GM04504 (cell line): ENCODE results near the gene PRCP.
"Not testable (repeated sequence)": the region's sequence is repeated elsewhere in the genome, so short reads cannot be mapped to it uniquely, and the experiment has no call there.

Source experiments
- DNase-seq: peaks from one replicate; pipeline ENCODE4 v3.0.0-alpha.2; 2012; ENCODE audit warnings: low read depth

The PRCP gene

DNA sequence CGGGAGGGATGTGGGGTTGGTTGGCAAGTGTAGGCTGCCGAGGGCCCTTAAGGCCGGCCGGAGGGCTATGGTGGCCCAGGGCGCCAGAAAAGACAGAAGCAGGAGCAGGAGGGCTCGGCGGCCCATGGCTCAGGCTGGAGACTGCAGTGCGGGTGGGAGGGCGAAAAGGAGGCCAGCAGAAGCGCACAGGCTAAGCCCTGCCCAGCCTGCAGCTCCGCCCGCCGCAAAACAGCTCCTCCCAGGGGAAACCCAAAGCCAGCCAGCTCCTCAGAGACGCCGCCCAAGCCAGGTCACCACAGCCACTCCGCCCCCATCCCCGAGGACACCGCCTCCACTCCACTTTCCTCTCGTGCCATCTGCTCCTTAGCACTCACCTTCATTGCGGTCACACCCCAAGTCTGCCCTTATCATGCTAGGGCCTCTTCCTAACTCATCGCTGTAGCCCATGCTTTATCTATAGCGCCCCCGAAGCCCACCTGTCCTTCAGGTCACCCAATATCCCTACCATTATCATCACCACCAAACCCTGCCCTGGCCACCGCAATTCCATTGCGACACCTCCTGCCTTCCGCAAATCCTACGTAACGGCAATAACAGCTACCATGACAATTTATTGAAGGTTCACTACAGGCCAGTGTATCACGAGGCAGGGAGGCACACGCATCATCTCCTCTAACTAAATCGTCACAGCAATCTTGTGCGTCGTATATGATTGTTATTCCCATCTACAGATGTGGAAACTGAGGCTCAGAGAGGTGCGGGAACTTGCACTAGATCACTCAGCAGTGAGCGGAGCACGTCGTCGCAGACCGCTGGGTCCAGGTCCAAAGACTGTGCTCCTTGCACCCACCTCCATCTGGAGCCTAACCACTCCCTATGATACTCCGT lies at the start of gene PRCP:
Gene PRCP, minus strand, starts transcription at position 154 of the 888 bp plus-strand sequence. Its CDS starts 28 bp downstream, at position 126.
- DNase-seq = peak; percentile 79

DNA sequence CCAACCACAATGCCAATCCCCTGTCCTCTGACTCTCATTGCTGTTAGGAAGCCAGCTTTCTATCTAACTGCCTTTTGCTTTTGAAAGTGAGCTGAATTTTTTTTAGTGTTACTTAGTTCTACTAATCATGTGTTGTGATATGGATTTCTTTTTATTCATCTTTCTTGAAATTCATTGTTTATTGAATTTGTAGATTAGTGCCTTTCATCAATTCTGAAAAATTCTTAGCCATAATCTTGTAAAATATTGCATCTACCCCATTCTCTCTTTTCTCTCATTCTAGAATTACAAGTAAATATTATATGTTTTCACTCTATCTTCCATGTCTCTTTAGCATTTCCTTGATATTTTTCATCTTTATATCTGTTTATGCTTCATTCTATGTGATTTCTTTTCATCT lies 49.1 kb upstream of the PRCP start:
- no peak for DNase-seq

DNA sequence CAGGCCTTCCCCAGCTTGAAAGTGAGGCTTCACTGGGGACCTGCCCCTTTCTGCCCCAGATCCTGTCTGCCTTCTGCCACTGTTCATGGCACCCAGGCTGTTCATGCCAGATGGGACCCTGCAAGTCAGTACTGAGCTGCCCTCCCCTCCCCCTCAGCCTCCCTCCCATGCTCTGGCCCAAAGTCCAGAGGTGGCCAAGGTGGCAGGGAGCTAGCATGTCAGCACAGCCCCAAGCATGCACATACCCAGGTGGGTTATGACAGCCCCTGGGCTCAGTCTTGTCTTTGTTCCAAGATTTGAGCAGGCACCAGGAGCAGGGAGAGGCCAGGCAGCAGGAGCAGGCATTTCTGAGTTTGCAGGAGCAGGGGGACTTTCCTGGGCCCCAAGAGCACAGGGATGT lies 45.5 kb upstream of the PRCP start:
- DNase-seq = no peak

GRCh38 chr11:82945041-82945440 lies 44.8 kb upstream of the PRCP start:
- DNase-seq = not testable (repeated sequence)

DNA sequence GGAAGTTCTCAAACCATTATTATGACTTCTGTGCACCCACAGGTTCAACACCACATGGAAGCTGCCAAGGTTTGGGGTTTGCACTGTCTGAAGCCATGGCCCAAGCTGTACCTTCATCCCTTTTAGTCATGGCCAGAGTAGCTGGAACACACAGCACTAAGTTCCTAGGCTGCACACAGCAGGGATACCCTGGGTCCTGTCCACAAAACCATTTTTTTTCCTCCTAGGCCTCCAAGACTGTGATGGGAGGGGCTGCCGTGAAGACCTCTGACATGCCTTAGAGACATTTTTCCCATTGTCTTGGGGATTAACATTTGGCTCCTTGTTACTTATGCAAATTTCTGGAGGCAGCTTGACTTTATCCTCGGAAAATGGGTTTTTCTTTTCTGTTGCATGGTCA lies 44.0 kb upstream of the PRCP start:
- DNase-seq = no peak

- not testable (repeated sequence) for DNase-seq
These were observed 43.2 kb upstream of the PRCP start for GRCh38 chr11:82943430-82943829.

- DNase-seq = no peak
These were observed 42.1 kb upstream of the PRCP start for GRCh38 chr11:82942376-82942775.

- DNase-seq = no peak
These were observed 39.2 kb upstream of the PRCP start for GRCh38 chr11:82939456-82939855.

DNA sequence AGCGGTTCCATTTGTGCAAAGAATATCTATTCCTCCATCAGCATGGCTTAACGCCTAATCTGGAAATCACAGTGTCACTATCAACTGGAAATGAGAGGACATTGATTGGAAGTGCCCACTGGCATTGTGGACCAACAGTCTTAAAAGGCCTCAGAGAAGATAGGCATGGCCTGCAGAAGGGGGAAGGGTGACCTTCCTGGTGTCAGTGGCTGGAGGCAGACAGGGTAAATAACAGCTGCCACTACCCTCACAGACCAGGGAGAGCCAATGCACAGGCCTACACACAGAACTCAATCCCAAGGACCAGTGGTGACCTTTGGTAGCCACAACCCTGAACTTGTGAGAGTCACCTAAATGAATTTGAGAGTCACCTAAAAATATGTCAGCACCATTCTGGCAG lies 37.3 kb upstream of the PRCP start:
- no peak for DNase-seq

DNA sequence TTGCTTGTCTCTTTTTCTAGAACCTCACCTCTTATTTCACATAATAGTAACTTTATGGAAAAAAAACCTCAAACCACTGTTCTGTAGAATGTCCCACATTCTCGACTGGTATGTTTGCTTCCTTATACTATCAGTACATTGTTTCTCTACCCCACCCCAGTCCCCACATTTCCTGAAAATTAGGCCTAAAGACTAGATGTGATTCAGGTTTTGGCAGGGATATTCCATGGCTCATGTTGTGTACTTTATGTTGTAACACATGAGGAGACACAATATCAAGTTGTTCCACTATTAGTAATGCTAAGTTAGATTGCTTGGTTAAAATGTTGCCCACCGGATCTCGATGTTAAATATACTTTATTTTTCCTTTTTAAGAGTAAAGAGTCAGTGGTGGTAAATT lies 36.0 kb upstream of the PRCP start:
- no peak for DNase-seq

GRCh38 chr11:82932564-82932963 lies 32.3 kb upstream of the PRCP start:
- DNase-seq = no peak

- DNase-seq = no peak
These were observed 30.5 kb upstream of the PRCP start for GRCh38 chr11:82930734-82931133.

GRCh38 chr11:82930229-82930628 lies 30.0 kb upstream of the PRCP start:
- no peak for DNase-seq

- no peak for DNase-seq
These were observed 28.9 kb upstream of the PRCP start for GRCh38 chr11:82929121-82929520.

DNA sequence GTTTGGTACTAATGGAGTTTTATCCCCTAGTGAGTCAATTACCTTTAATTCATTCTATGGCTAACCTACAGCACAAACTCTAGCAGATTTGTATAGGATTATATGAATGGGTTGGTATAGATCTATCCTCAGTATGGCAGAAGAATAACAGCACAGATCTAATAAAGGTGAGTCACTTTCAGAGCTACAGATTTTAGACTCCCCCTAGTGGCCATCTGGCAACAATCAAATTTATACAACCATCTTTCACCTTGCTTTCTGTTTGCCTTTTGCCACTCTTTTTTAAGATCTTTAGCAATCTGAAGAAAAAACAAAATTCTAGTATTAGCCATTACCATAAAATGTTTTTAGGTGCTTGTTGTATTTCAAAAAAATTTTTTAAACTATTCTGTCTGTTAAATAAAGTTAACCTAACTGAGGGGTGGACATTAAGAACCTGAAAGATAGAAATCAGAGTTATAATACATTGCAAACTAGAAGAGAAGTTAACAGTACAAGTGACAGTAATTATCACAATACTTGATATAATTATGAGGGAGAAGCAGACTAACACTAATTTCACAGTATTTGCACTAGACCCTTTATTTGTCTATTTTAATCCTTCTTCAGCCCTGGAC lies 27.1 kb upstream of the PRCP start:
- DNase-seq = peak; percentile 23

GRCh38 chr11:82924522-82925224 lies 24.4 kb upstream of the PRCP start:
- no peak for DNase-seq

DNA sequence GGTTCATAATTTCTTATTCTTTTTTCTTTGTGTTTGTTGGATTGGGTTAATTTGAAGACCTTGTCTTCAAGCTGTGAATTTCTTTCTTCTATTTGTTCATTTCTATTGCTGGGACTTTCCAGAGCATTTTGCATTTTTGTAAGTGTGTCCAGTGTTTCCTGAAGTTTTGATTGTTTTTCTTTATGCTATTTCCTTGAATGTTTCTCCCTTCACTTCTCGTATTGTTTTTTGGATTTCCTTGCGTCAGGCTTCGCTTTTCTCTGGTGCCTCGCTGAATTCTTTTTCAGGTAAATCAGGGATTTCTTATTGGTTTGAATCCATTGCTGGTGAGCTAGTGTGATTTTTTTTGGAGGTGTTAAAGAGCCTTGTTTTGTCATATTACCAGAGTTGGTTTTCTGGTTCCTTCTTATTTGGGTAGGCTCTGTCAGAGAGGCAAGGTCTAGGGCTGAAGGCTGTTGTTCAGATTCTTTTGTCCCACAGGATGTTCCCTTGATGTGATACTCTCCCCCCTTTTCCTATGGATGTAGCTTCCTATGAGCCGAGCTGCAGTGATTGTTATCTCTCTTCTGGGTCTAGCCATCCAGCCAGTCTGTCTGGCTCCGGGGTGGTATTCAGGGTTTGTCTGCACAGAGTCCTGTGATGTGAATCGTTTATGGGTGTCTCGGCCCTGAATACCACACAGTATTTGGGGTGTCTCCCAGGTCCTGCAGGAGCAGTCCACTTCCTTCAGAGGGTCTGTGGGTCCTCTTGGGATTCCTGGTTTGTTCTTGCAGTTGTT lies 22.4 kb upstream of the PRCP start:
- DNase-seq = not testable (repeated sequence)

GRCh38 chr11:82920227-82920626 lies 20.0 kb upstream of the PRCP start:
- DNase-seq = not testable (repeated sequence)

GRCh38 chr11:82919786-82920185 lies 19.6 kb upstream of the PRCP start:
- not testable (repeated sequence) for DNase-seq

- no peak for DNase-seq
These were observed 8.9 kb upstream of the PRCP start for GRCh38 chr11:82909015-82909640.

DNA sequence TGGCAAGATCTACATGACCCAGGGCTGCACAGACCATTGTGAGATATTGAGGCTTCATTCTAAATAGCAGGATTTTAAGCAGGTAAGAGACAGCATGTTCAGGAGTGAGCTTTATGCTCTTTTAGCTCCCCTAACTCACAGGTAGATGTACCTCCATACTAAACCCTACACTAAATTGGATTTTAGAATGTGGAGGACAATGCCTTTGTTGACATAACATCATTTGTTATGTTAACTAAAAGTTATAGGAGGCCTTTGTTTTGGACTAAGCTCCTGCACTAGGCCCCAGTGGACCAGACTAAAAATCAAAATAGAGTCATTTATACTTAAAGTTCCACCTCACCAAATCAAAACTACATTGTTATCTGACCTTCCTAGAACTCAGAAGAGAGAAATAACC lies 8.1 kb upstream of the PRCP start:
- DNase-seq = no peak

- no peak for DNase-seq
These were observed 7.1 kb upstream of the PRCP start for GRCh38 chr11:82907371-82907770.
